A549 (cell line): ENCODE data around the gene PGA5. TPM values are rescaled to one million over a fixed set of nuclear protein-coding genes. Genes with fewer than 3 reads are reported as not detected.
A peak's percentile ranks its signal among the peaks of the same experiment; 100 is the strongest.

ENCODE experiments used
- ATAC-seq, 2 experiments: fragments of 200-7000 bp in 1 of 2; fragments of >200 bp in 1 of 2; cut with Nextera tagmentation in 1 of 2; cut with Tn5 transposase in 1 of 2; 3 replicates each; pipeline versions ENCODE4 v1.8.0 to v1.9.1; 2018 to 2020; ENCODE audit warnings: mild to moderate bottlenecking in 1 of 2, moderate library complexity in 1 of 2
- CTCF ChIA-PET: fragments of 300-600 bp; sonication (Branson Sonifier 250); formaldehyde crosslinking; extraction: SDS; loops from one replicate; lab custom pipeline; 2021; ENCODE audit warnings: antibody characterized with exemption, inconsistent platforms; lab: Yijun Ruan, JAX
- POLR2A ChIA-PET: fragments of 350-600 bp; formaldehyde crosslinking; extraction: SDS; loops from one replicate; lab custom pipeline; 2021; ENCODE audit warnings: antibody characterized with exemption, inconsistent platforms; lab: Yijun Ruan, JAX
- DNase-seq, 2 experiments: peaks; one replicate each; pipeline versions ENCODE4 v3.0.0 to v3.0.0-alpha.2; 2011 to 2016; ENCODE audit warnings: low read depth in 1 of 2, low spot score in 1 of 2
- FAIRE-seq: peaks from 2 replicates; lab custom pipeline; 2011; peaks lifted over from hg19 to GRCh38; lab: Jason Lieb, UNC
- H3K27ac ChIP-seq, 2 experiments: fragments of >200 bp; sonication (Bioruptor Twin); formaldehyde crosslinking; 3 replicates each; pipeline ENCODE4 v1.5.1; 2016 to 2017
- H3K4me1 ChIP-seq: fragments of >200 bp; sonication (Bioruptor Twin); formaldehyde crosslinking; 3 replicates; pipeline ENCODE4 v1.6.1; 2016
- H3K4me2 ChIP-seq: fragments of >200 bp; sonication (Bioruptor Twin); formaldehyde crosslinking; 3 replicates; pipeline ENCODE4 v1.6.1; 2016
- H3K4me3 ChIP-seq: fragments of >200 bp; sonication (Bioruptor Twin); formaldehyde crosslinking; 3 replicates; pipeline ENCODE4 v1.5.1; 2016
- H3K9me3 ChIP-seq: fragments of >200 bp; sonication (Bioruptor Twin); formaldehyde crosslinking; 3 replicates; pipeline ENCODE4 v1.6.1; 2016
- ATOH8 ChIP-seq: fragments of 250-450 bp; sonication (Bioruptor Pico); IDR thresholded peaks from 2 replicates; pipeline ENCODE4 v1.5.0; 2020; ENCODE audit warnings: low read depth, mild to moderate bottlenecking, moderate library complexity
- BHLHE40 ChIP-seq: IDR thresholded peaks from 2 replicates; pipeline ENCODE4 v1.6.1; 2012; ENCODE audit warnings: low read depth, low read length, inconsistent platforms
- CBX2 ChIP-seq: fragments of 200-600 bp; sonication (generic); IDR thresholded peaks from 2 replicates; pipeline ENCODE4 v1.6.1; 2016; ENCODE audit warnings: low read depth, mild to moderate bottlenecking, borderline replicate concordance
- CEBPB ChIP-seq, 2 experiments: fragments of >200 bp in 1 of 2; sonication (Bioruptor Twin) in 1 of 2; formaldehyde crosslinking in 1 of 2; IDR thresholded peaks; 2 replicates each; pipeline ENCODE4 v1.6.1; 2012 to 2016
- CHD4 ChIP-seq: fragments of 200-600 bp; sonication (generic); IDR thresholded peaks from 2 replicates; pipeline ENCODE4 v1.6.1; 2016; ENCODE audit warnings: antibody characterized with exemption, mild to moderate bottlenecking, borderline replicate concordance
- CTCF ChIP-seq: fragments of >200 bp; sonication (Bioruptor Twin); formaldehyde crosslinking; IDR thresholded peaks from 3 replicates; pipeline ENCODE4 v1.5.1; 2016
- EHF ChIP-seq: fragments of 250-450 bp; sonication (Bioruptor Pico); IDR thresholded peaks from 2 replicates; pipeline ENCODE4 v1.5.0; 2020; ENCODE audit warnings: mild to moderate bottlenecking
- EHMT2 ChIP-seq: fragments of 200-600 bp; sonication (generic); IDR thresholded peaks from 2 replicates; pipeline ENCODE4 v1.6.1; 2016; ENCODE audit warnings: antibody characterized with exemption, low read depth, mild to moderate bottlenecking, moderate library complexity
- ELK1 ChIP-seq: fragments of 150-350 bp; IDR thresholded peaks from 2 replicates; pipeline ENCODE4 v1.6.1; 2014; ENCODE audit warnings: low read depth, mild to moderate bottlenecking, low read length
- EP300 ChIP-seq, 2 experiments: fragments of >200 bp; sonication (Bioruptor Twin); formaldehyde crosslinking; IDR thresholded peaks; 2 replicates in 1 of 2; 3 replicates in 1 of 2; pipeline ENCODE4 v1.6.1; 2016 to 2017
- ESRRA ChIP-seq: fragments of 150-350 bp; IDR thresholded peaks from 2 replicates; pipeline ENCODE4 v1.6.1; 2014; ENCODE audit warnings: mild to moderate bottlenecking, low read length, borderline replicate concordance
- FOSB ChIP-seq: fragments of 250-450 bp; sonication (Bioruptor Pico); IDR thresholded peaks from 2 replicates; pipeline ENCODE4 v1.5.0; 2020; ENCODE audit warnings: mild to moderate bottlenecking, moderate library complexity
- FOSL2 ChIP-seq, 2 experiments: fragments of 450-650 bp in 1 of 2; fragments of >200 bp in 1 of 2; sonication (Bioruptor Twin) in 1 of 2; formaldehyde crosslinking; IDR thresholded peaks; 2 replicates each; pipeline versions ENCODE4 v1.5.0 to v1.6.1; 2016 to 2020; ENCODE audit warnings: mild to moderate bottlenecking in 1 of 2, moderate library complexity in 1 of 2
- GATA3 ChIP-seq: IDR thresholded peaks from 2 replicates; pipeline ENCODE4 v1.6.1; 2012; ENCODE audit warnings: borderline replicate concordance
- HEYL ChIP-seq: fragments of 250-450 bp; sonication (Bioruptor Pico); IDR thresholded peaks from 2 replicates; pipeline ENCODE4 v1.8.0; 2021; ENCODE audit warnings: mild to moderate bottlenecking, moderate library complexity
- HOXB5 ChIP-seq: fragments of 250-450 bp; sonication (Bioruptor Pico); IDR thresholded peaks from 2 replicates; pipeline ENCODE4 v1.5.0; 2020; ENCODE audit warnings: mild to moderate bottlenecking, moderate library complexity
- JUNB ChIP-seq: fragments of >200 bp; sonication (Bioruptor Twin); formaldehyde crosslinking; IDR thresholded peaks from 2 replicates; pipeline ENCODE4 v1.6.1; 2016
- KDM1A ChIP-seq: fragments of 200-600 bp; sonication (generic); IDR thresholded peaks from 2 replicates; pipeline ENCODE4 v1.6.1; 2016; ENCODE audit warnings: low read depth, mild to moderate bottlenecking
- MYC ChIP-seq: IDR thresholded peaks from 2 replicates; pipeline ENCODE4 v1.6.1; 2012; ENCODE audit warnings: mild to moderate bottlenecking, inconsistent platforms, low read length, improper control_type of control experiment, borderline replicate concordance
- NPAS2 ChIP-seq: fragments of 250-450 bp; sonication (Bioruptor Pico); IDR thresholded peaks from 2 replicates; pipeline ENCODE4 v1.8.0; 2022; ENCODE audit warnings: mild to moderate bottlenecking, moderate library complexity, borderline replicate concordance
- POLR2A ChIP-seq: IDR thresholded peaks from 2 replicates; pipeline ENCODE4 v1.6.1; 2012; ENCODE audit warnings: mild to moderate bottlenecking, low read length
- POLR2AphosphoS2 ChIP-seq: conservative IDR thresholded peaks from 2 replicates; pipeline ENCODE4 v1.6.1; 2012; ENCODE audit warnings: low read length, improper control_type of control experiment, inconsistent platforms
- RCOR1 ChIP-seq: fragments of 150-350 bp; IDR thresholded peaks from 2 replicates; pipeline ENCODE4 v1.6.1; 2014; ENCODE audit warnings: antibody characterized with exemption, low read length, low read depth
- REST ChIP-seq: fragments of 200-600 bp; sonication (generic); IDR thresholded peaks from 2 replicates; pipeline ENCODE4 v1.6.1; 2016; ENCODE audit warnings: antibody characterized with exemption, mild to moderate bottlenecking, moderate library complexity
- RNF2 ChIP-seq: fragments of 200-600 bp; sonication (generic); IDR thresholded peaks from 2 replicates; pipeline ENCODE4 v1.6.1; 2016; ENCODE audit warnings: low read depth, mild to moderate bottlenecking, antibody characterized with exemption, moderate library complexity, borderline replicate concordance
- SMC3 ChIP-seq: fragments of >200 bp; sonication (Bioruptor Twin); formaldehyde crosslinking; IDR thresholded peaks from 3 replicates; pipeline ENCODE4 v1.6.1; 2018; ENCODE audit warnings: inconsistent platforms
- ZC3H11A ChIP-seq: fragments of 450-650 bp; IDR thresholded peaks from 2 replicates; pipeline ENCODE4 v1.6.1; 2014; ENCODE audit warnings: antibody characterized with exemption, mild to moderate bottlenecking
- ZNF302 ChIP-seq: fragments of 250-450 bp; sonication (Bioruptor Pico); IDR thresholded peaks from 2 replicates; pipeline ENCODE4 v1.9.0; 2021; ENCODE audit warnings: inconsistent platforms, mild to moderate bottlenecking, moderate library complexity
- ZSCAN20 ChIP-seq: fragments of 250-450 bp; sonication (Bioruptor Pico); IDR thresholded peaks from 2 replicates; pipeline ENCODE4 v1.8.0; 2022; ENCODE audit warnings: mild to moderate bottlenecking, moderate library complexity
- WGBS: methylation state at CpG from one replicate; pipeline ENCODE4 v1.1.6; 2017; ENCODE audit errors: missing lambda C conversion rate; 5-methylcytosine and 5-hydroxymethylcytosine counted together
- polyA plus RNA-seq, 4 experiments: library from polyadenylated mRNA; depleted of rRNA in 3 of 4; stranded (reverse); fragments of >200 nt; fragmentation: RNase III in 1 of 4; extraction: RNeasy Plus Mini Kit Qiagen cat#74134 plus additional on column Dnase treatment in 1 of 4; gene quantifications; 2 replicates in 3 of 4; 3 replicates in 1 of 4; pipeline ENCODE4 v1.2.3, GENCODE V29; 2011 to 2017

The PGA5 gene
- polyA plus RNA-seq, 2 of the 4 experiments (the other 2 are of a cell fraction) = not detected

- Histone ChIP-seq H3K27ac (no peak overlapping the region), H3K4me2 (no peak overlapping the region), H3K9me3 (no peaks in the 10 kb centered on the region), H3K4me3 (no peak overlapping the region), H3K4me1 (peaks cover 15% of the 10 kb centered on the region)
- ChIA-PET CTCF (interaction anchor here (1.2 to 6.8 kb wide), 4 partner anchors 8 to 78 kb away, joined by 3 to 35 read pairs (median 4); no protein-coding TSS in a partner anchor), POLR2A (no interaction called here)
- TF ChIP-seq ZSCAN20 (CRISPR knock-in tag) (no peak), RNF2 (no peak), EP300 (IDR thresholded peaks at IDR 0.05) (no peak), CEBPB (IDR thresholded peaks at IDR 0.05) (no peak), CHD4 (no peak), BHLHE40 (no peak), POLR2A (no peak), EHMT2 (no peak), REST (no peak), HEYL (CRISPR knock-in tag) (no peak), EHF (CRISPR knock-in tag) (no peak), ELK1 (no peak), SMC3 (no peak), GATA3 (no peak), HOXB5 (CRISPR knock-in tag) (no peak), ZC3H11A (no peak), CTCF (no peak), JUNB (no peak), ATOH8 (no peak)
- WGBS = 74% methylated on average over 14 of the region's 14 CpGs
- no peak for DNase-seq
- ATAC-seq = no peak
- FAIRE-seq = no peak
Measured at GRCh38 chr11:61265357-61265756, 24.4 kb downstream of the PGA5 start.

- H3K4me1 ChIP-seq = peaks cover 15% of the 10 kb centered on the region
- WGBS = 43% methylated on average over 4 of the region's 4 CpGs
- peak overlapping the region; percentile 34; the same call in 1 of the 3 replicates for H3K4me2 ChIP-seq
- H3K27ac ChIP-seq = no peak overlapping the region
- H3K4me3 ChIP-seq = no peak overlapping the region
- ChIA-PET POLR2A (interaction anchor here (1.0 kb wide), 1 partner anchor 28 kb away, joined by 3 read pairs; the partner anchor contains the start of gene VWCE), CTCF (interaction anchor here (0.7 to 6.8 kb wide), 3 partner anchors 13 to 28 kb away, joined by 4 to 35 read pairs (median 6); partner anchors contain the start of gene VWCE)
- FAIRE-seq (no peak), DNase-seq (peak in 1 of 2 experiments; percentile 40), ATAC-seq (peak; percentile 27 to 37; a peak in 3 of 6 replicates)
- H3K9me3 ChIP-seq = no peaks in the 10 kb centered on the region
- TF ChIP-seq GATA3 = no peak
- no peak for TF ChIP-seq CBX2
- no peak for TF ChIP-seq FOSL2 (IDR thresholded peaks at IDR 0.05)
- no peak for TF ChIP-seq FOSL2 (CRISPR knock-in tag; IDR thresholded peaks at IDR 0.05)
- TF ChIP-seq POLR2AphosphoS2 = no peak
- TF ChIP-seq MYC = no peak
- no peak for TF ChIP-seq ESRRA
- TF ChIP-seq CTCF = no peak
- no peak for TF ChIP-seq BHLHE40
- no peak for TF ChIP-seq NPAS2
- TF ChIP-seq ZNF302 (CRISPR knock-in tag) = no peak
- TF ChIP-seq KDM1A = no peak
- no peak for TF ChIP-seq HEYL (CRISPR knock-in tag)
- TF ChIP-seq RCOR1 = no peak
- no peak for TF ChIP-seq ZC3H11A
- TF ChIP-seq FOSB (CRISPR knock-in tag) = no peak
Measured at GRCh38 chr11:61266602-61267001, 25.6 kb downstream of the PGA5 start.
